Activated gamma-delta T cell treated with Interleukin-2 at 50 U/mL for 16 hours (primary cell): Measurements from ENCODE around the gene ITGB2.

Experiments
- DNase-seq: peaks from one replicate; pipeline ENCODE4 v3.0.0-alpha.2; 2020

ITGB2 gene

DNA sequence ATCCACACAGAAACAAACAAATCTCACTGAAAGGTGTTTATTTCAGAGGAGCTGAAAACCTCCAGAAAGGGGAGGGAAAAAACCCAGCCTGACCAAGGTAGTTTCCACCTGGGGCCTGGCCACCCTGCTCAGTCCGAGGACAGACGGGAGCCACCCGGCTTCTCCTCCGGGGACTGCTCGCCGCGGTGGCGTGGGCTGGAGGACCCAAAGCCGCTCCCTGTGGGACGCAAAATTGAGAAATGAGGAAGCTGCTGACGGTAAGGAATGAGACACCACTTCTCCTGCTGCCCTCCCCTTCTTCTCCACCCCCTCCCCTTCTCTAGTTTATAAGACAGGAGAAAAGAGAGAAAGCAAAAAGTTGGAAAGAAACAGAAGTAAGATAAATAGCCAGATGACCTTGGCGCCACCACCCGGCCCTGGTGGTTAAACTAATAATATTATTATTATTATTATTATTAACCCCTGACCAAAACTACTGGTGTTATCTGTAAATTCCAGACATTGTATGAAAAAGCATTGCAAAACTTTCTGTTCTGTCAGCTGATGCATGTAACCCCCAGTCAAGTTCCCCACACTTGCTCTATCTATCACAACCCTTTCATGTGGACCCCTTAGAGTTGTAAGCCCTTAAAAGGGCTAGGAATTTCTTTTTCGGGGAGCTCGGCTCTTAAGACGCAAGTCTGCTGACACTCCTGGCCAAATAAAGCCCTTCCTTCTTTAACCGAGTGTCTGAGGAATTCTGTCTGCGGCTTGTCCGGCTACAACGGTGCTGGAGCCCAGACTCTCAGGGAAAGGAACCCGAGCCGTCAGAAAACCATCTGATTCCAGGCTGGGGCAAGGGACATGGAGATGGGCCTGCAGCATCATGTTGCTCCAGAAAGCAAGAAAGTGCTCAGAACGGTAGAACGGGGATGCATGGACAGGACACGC lies 12.5 kb downstream of the ITGB2 start:
- no peak for DNase-seq

- DNase-seq: no peak
These were observed 13.3 kb downstream of the ITGB2 start for GRCh38 chr21:44907225-44907965.

DNA sequence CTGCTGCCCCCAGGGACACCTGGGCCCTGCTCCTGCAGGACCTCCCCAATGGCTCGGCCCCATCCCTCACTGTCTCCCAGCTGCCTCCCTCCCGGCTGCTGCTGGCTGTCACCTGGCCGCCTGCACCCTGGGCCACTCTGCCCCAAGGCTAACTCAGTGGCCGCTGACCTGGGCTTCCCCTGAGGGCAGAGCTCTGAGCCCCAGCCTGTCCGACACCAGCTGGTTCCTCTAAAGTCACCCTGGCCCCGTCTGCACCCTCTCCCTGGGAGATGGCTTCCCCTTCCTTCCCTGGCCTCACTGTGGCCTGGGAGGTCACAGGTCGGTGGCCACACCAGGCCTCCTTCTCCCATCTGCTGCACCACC lies 15.0 kb downstream of the ITGB2 start:
- no peak for DNase-seq

GRCh38 chr21:44905016-44905727 lies 15.5 kb downstream of the ITGB2 start:
- no peak for DNase-seq

DNA sequence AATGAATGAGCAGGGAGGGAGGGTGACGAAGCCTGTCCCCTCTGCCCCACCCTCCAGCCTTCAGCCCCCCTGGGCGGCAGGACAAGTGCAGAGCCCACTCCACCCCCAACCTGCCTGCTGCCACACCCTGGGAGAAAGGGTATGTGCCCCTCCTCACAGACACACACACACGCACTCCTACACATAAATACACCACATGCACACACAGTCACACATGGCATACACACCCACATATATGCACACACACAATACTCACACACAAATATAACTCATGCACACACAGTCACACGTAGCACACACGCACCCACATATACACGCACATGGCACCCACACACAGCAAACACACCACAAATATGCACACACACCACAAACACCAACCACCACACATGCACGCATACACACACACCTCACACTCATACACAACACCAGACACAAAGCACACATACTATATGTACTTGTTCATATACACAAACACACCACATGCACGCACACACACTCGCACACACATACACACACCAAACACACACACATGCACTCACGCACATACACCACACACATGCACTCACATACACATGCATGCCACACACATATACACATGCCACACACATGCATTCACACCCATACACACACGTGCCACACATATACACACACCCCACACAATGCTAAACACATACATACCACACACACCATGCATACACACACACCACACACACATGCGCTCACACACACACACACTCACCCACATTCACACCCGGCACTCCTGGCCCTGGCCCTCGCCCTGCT lies 16.4 kb downstream of the ITGB2 start:
- DNase-seq: no peak

DNA sequence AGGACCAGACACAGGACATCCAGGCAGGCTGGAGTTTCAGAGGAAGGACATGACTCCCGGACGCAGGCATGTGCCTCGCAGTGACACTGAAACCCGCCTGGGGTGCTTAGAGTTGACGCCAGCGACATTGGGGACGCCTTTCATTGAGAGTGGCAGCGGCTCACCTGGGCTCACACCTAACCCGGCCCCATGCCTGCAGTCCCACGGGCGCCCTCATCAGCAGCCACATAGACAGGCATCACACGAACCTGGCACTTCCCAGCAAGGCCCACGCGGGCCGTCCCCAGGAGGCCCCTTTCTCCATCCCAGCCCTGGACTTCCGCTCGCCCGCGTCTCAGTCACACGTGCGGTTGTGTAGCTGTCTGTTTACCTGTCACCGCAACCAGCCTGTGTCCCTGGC lies 17.0 kb downstream of the ITGB2 start:
- no peak for DNase-seq

DNA sequence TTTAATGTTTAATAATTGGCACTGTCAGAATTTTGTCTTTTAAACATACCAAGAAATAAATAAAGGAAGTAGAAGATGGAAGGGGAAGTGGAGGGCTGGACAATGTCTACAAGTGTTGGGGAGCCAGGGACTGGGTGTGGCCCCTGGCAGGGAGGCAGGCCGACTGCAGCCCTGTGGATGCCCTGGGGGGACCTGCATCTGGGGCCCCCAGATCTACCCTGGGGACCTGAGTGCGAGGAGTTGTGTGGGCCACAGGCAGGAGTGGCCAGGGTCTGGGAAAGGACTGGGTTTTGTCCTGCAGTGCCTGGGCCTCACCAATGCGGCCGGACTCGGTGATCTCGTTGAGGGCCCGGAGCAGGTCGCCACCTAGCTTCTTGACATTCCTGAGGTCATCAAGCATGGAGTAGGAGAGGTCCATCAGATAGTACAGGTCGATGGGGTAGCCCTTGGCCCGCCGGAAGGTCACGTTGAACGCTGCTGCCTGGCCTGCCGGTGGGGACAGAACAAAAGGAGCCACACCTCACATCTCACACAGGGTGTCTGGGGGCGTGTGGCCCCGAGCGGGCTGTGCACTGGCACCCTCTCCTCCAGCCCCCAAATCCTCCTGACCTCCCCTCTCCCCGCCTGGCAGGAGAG lies 17.5 kb downstream of the ITGB2 start:
- DNase-seq: no peak

DNA sequence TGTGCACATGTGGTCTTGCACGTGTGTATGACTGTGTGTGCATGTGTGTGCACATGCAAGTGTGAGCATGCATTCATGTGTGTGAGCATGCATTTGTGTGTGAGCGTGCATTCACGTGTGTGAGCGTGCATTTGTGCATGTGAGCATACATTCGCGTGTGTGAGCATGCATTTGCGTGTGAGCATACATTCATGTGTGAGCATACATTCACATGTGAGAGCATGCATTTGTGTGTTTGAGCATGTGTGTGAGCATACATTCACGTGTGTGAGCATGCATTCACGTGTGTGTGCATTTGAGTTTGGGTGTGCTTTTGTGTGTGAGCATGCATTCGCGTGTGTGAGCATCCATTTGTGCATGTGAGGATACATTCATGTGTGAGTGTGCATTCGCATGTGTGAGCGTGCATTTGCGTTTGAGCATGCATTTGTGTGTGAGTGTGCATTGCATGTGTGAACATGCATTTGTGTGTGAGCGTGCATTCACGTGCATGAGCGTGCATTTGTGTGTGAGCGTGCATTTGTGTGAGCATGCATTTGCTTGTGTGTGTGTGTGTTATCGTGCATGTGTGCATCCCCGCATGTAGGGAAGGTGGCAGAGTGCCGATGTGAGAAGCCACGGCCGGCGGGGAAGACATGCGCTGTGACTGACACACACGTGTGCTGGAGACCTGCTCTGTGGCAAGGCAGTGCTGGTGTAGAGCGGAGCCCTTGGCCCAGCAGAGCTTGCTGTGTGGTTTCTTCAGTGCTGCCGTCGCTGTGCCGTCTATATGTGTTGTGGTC lies 18.2 kb downstream of the ITGB2 start:
- no peak for DNase-seq

GRCh38 chr21:44901391-44902074 lies 19.2 kb downstream of the ITGB2 start:
- DNase-seq: no peak

DNA sequence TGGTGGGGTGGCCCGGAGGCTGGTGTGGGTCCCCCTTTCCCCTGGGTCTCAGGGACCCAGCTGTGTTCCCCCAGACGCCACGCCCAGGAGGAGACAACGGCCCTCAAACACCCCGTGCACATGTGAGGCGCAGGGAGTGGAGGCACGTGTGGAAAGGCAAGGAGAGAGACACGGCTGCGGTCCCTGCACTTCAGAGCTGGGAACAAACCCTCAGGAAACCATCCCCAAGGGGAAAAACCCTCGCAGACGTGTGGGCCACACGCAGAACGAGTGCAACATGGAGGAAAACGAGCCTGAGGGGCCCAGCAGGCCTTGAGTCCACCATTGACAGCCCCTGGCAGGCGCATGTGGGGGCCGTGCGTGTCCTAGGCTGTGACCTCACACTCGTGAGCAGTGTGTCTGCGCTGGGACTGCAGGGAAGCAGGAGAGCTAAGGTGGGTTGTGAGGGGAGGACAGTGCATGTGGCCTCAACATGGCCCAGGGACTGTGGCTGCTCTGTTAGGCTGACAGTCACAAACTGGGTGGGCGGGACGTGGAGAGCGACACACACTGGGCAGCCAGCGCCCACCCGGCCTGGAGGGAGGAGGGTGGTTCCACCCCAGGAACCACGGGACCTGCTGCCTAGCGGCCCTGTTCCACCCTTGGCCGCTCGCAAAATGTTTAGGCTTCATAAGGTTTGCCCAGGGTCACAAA lies 20.0 kb downstream of the ITGB2 start:
- no peak for DNase-seq

- no peak for DNase-seq
These were observed 20.7 kb downstream of the ITGB2 start for GRCh38 chr21:44899768-44900558.

- no peak for DNase-seq
These were observed 21.6 kb downstream of the ITGB2 start for GRCh38 chr21:44898851-44899767.

- no peak for DNase-seq
These were observed 22.6 kb downstream of the ITGB2 start for GRCh38 chr21:44898011-44898488.

DNA sequence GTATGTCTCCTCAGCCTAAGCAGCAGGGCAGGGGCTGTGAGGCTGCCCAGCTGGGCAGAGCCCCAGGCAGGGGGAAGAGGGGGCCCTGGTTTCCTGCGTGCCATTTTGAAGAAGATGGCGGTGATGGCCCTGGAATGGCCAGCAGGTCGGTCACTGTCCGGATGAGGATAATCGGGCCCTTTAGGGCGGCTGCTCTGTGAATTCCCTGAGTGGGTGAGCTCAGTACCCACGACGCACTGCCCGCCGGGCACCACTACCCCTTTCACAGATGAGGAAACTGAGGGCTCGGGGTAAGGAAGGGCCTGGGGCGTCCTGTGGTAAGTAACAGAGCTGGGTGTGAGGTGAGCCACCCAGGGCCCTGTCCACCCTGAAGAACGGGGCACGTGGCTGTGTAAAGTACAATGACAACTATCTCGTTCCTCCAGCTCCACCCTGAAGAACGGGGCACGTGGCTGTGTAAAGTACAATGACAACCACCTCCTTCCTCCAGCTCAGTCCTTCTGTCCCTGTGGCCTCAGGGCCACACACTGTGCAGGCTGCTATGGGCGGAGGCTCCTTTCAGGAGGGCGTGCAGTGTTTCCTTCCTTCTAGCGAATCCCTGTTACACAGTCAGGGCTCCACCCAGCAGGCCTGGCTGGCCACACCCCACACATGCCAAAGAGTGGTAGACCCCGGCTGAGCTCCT lies 23.2 kb downstream of the ITGB2 start:
- no peak for DNase-seq

- no peak for DNase-seq
These were observed 24.0 kb downstream of the ITGB2 start for GRCh38 chr21:44896561-44897286.

GRCh38 chr21:44895859-44896258 lies 24.8 kb downstream of the ITGB2 start:
- no peak for DNase-seq
